Motor neuron (in vitro differentiated cells): ENCODE results near the gene PAXIP1. TPM values are rescaled to one million over a fixed set of nuclear protein-coding genes. Genes with fewer than 3 reads are reported as not detected.
"Not testable (repeated sequence)": the region's sequence is repeated elsewhere in the genome, so short reads cannot be mapped to it uniquely, and the experiment has no call there.

ENCODE experiments used
- ATAC-seq, 8 experiments: fragments of 200-7000 bp; cut with Tn5 transposase; replicated peaks in 6 of 8; 2 replicates each; pipeline ENCODE4 v1.8.0; 2021; ENCODE audit warnings: mild to moderate bottlenecking in 8 of 8, moderate library complexity in 8 of 8
- H3K27ac ChIP-seq, 2 donors: fragments of 250-450 bp; sonication (Bioruptor Pico); 2 replicates each; pipeline ENCODE4 v1.9.0; 2021; ENCODE audit warnings: antibody characterized with exemption in 2 of 2, mild to moderate bottlenecking in 2 of 2, moderate library complexity in 1 of 2
- H3K4me1 ChIP-seq, 2 donors: fragments of 250-450 bp; sonication (Bioruptor Pico); replicated peaks in 1 of 2; 2 replicates each; pipeline ENCODE4 v1.6.1; 2021; ENCODE audit warnings: antibody characterized with exemption in 2 of 2, mild to moderate bottlenecking in 2 of 2, moderate library complexity in 1 of 2
- H3K4me3 ChIP-seq, 5 donors: fragments of 250-450 bp; sonication (Bioruptor Pico); 2 replicates each; pipeline ENCODE4 v1.9.0; 2021; ENCODE audit warnings: antibody characterized with exemption in 5 of 5, mild to moderate bottlenecking in 5 of 5, moderate library complexity in 4 of 5
- WGBS, 10 experiments: fragments of 450-650 bp; shearing (Covaris generic); methylation state at CpG; one replicate each; pipeline ENCODE4 v1.0.0; 2022; 5-methylcytosine and 5-hydroxymethylcytosine counted together
- in situ Hi-C, 9 experiments: fragments of 400-800 bp; cut with MboI; loops; one replicate each; pipeline ENCODE4 v1.15.0; 2021; ENCODE audit warnings: low sequenced_read_pairs in 9 of 9, low pct_unique_long_range_greater_than_20kb in 2 of 9; ENCODE audit not compliant: unreplicated experiment in 9 of 9
- total RNA-seq, 8 experiments: library from RNA; unstranded; fragments of 300-600 nt; gene quantifications; 2 replicates each; pipeline versions ENCODE4 v1.2.3 to v1.2.4, GENCODE V29; 2022

Gene PAXIP1
- total RNA-seq, 8 experiments from 2014 or later = 4.9 to 30.6 (median 8.7) TPM

DNA sequence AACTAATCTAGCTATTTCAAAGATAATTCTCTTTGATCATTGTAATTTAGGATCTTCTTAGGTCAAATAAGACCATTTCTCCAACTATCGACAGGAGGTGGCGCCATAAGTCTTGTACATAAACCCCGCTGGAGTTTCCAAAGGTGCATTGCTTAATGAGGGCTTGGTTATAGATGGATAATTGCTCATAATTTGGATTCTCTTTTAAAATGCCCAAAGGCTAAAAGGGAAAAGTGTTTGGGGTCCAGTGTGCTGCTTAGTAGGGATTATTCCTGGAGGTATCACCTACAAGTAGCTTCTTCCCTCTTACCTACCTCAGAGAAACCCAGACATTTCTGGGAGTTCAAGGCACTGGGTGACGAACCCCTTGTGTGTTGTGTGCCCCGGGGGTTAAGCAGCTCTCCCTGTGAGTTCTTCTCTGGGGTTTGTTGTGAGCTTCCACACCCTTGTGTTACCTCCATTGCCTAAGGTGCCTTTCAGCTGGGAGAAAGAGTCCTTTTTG, 75.2 kb downstream of the PAXIP1 start:
- Histone ChIP-seq H3K4me3 (no peak overlapping the region), H3K27ac (no peak overlapping the region), H3K4me1 (no peaks in the 10 kb centered on the region)
- peak in 6 of 8 experiments; percentile 31 to 61 (median 47) for ATAC-seq
- in situ Hi-C loops = loop anchor here in 2 of 9 experiments (10.0 to 25.0 kb wide), 2 partner anchors 417 to 835 kb away; no protein-coding TSS in a partner anchor
- WGBS, 10 experiments = 0 to 37% (median 13%) methylated on average over 2 to 5 of the region's 5 CpGs

GRCh38 chr7:154922472-154922871, 80.5 kb downstream of the PAXIP1 start:
- in situ Hi-C loops = loop anchor here in 5 of 9 experiments (10.0 to 25.0 kb wide), 4 partner anchors 265 to 440 kb away; no protein-coding TSS in a partner anchor
- H3K27ac ChIP-seq, ATAC-seq, H3K4me1 ChIP-seq, H3K4me3 ChIP-seq: not testable (repeated sequence)
- WGBS, 10 experiments = 0 to 60% (median 36%) methylated on average over 1 to 2 of the region's 2 CpGs; no CpG with 5 or more reads in 3 of the 10 experiments

- no peak overlapping the region for H3K27ac ChIP-seq
- H3K4me3 ChIP-seq = no peak overlapping the region
- 17 to 82% (median 59%) methylated on average over 2 to 7 of the region's 11 CpGs for WGBS, 10 experiments
- H3K4me1 ChIP-seq = no peaks in the 10 kb centered on the region
- in situ Hi-C loops = loop anchor here in 5 of 9 experiments (10.0 to 25.0 kb wide), 4 partner anchors 268 to 443 kb away; no protein-coding TSS in a partner anchor
- peak in 2 of 8 experiments; percentile 73 to 75 for ATAC-seq
Observed at GRCh38 chr7:154919344-154920225, 83.3 kb downstream of the PAXIP1 start.

DNA sequence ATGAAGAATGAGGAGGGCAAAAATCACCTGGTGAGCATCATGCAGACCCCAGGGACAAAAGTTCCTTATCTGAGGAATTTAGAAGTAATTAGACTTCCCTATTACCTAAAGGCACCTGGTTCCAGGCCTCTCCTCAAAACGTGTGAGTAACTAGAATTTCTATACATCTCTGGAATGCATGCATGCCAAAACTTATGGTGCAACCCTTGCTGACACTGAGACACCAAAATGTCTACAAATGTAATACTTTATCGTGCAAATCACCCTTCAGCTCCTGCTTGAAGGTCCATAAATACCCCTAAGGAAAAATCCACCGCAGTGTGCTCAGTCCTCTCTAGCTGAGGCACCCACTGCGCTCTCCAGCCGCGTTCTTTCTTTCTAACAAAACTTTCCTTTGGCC, 84.2 kb downstream of the PAXIP1 start:
- H3K27ac ChIP-seq = no peak overlapping the region
- H3K4me1 ChIP-seq = no peaks in the 10 kb centered on the region
- WGBS, 10 experiments = 0 to 94% (median 74%) methylated on average over 1 to 6 of the region's 6 CpGs; no CpG with 5 or more reads in 1 of the 10 experiments
- in situ Hi-C loops = loop anchor here in 4 of 9 experiments (25.0 kb wide), 3 partner anchors 269 to 444 kb away; no protein-coding TSS in a partner anchor
- no peak for ATAC-seq
- no peak overlapping the region for H3K4me3 ChIP-seq

DNA sequence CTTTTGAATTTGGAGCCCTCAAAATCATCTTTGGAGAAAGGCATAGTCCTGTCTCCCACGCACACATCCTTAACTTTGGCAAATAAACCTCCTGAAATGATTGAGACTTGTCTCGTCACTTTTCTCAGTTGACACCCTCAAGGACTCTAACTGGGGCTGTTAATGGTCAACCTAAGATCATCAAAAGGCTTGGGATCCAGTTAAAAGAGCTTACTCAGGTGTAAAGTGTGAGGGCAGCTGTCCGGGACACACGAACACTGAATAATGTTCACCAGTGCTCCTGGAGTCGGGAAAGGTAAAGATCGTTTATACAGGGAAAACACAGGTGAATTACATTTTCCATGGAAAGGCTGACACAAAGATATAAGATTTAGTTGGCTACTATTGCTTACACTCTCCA, 84.7 kb downstream of the PAXIP1 start:
- in situ Hi-C loops = loop anchor here in 4 of 9 experiments (25.0 kb wide), 3 partner anchors 269 to 444 kb away; no protein-coding TSS in a partner anchor

DNA sequence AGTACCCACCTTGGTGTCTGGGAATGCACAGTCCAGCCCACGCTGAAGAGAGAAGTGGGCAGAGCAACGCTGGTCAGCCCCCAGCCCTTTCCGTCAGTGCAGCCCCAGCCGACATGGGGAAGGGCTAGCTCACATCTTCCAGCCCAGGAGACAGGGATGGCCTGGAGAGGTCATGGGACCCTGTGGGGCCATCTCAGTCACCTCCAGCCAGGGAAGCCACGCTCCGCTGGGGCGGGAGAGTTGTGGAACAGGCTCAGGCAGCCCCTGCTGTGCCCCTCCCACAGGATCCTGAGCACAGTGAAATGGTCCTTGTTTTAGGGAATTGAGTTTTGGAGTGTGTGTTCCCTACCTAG, 85.1 kb downstream of the PAXIP1 start:
- H3K4me1 ChIP-seq = no peaks in the 10 kb centered on the region
- in situ Hi-C loops = loop anchor here in 4 of 9 experiments (25.0 kb wide), 3 partner anchors 270 to 445 kb away; no protein-coding TSS in a partner anchor
- WGBS, 10 experiments = 83 to 89% methylated on average over 5 of the region's 7 CpGs; no CpG with 5 or more reads in 8 of the 10 experiments
- H3K27ac ChIP-seq = no peak overlapping the region
- H3K4me3 ChIP-seq = no peak overlapping the region
- ATAC-seq = no peak

More for the DNA sequence above, 84.7 kb downstream of the PAXIP1 start:
- Histone ChIP-seq H3K27ac (no peak overlapping the region), H3K4me1 (no peaks in the 10 kb centered on the region), H3K4me3 (no peak overlapping the region)
- ATAC-seq = no peak
- 40 to 89% (median 78%) methylated on average over 1 to 6 of the region's 6 CpGs; no CpG with 5 or more reads in 1 of the 10 experiments for WGBS, 10 experiments

DNA sequence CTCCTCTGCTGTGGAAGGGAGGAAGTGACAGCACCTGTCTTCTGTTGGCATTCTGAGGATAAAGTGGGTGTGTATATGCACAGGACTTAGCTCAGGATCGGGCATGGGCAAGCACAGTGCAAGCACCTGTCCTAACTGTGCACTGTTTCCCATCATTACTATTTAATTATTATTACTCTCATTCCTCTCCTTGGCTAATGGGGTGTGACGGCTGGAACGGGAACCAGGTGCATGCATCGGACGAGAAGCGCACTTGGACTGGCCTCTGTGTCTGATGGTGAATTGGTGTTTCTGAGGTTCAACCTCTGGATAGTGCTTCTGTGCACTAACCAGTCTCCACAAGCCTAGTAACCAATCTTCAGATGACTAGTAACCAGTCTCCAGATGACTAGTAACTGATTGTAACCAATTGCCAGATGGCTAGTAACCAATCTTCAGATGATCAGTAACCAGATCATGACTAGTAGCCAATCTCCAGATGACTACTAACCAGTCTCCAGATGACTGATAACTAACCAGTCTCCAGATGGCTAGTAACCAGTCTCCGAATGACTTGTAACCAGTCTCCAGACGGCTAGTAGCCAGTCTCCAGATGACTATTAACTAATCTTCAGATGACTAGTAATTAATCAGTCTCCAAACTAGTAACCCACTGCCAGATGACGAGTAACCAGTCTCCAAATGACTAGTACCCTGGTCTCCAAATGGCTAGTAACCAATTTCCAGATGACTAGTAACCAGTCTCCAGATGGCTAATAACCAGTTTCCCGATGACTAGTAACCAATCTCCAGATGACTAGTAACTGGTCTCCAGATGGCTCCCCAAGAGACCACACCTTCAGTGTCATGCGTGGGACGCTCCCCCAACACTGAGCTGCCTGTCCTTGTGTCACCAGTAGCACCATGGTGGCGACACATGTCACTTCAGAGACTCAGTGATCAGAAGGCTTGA, 85.8 kb downstream of the PAXIP1 start:
- H3K4me3 ChIP-seq = no peak overlapping the region
- no peak overlapping the region for H3K27ac ChIP-seq
- ATAC-seq = no peak
- in situ Hi-C loops = loop anchor here in 4 of 9 experiments (25.0 kb wide), 3 partner anchors 270 to 445 kb away; no protein-coding TSS in a partner anchor
- 56 to 96% (median 79%) methylated on average over 1 to 11 of the region's 13 CpGs; no CpG with 5 or more reads in 1 of the 10 experiments for WGBS, 10 experiments
- no peaks in the 10 kb centered on the region for H3K4me1 ChIP-seq

DNA sequence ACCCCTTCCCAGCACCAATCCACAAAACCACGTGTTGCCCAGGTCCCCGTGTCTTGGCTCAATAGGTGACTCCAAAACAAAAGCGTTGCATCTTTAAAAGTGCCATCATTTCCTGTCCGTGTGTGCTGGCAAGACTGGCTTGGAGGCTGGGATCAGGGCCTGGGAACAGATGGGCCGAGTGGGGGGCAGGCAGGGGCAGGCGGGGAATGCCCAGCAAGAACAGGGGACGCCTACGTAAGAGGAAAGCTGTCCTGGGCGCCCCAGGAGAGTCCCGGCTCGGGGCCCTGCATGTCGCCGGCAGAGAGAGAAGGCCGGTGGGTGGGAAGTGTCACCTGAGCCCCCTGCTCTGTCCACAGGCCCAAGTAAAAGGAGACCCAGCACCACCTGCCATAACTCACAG, 86.5 kb downstream of the PAXIP1 start:
- WGBS, 10 experiments = 70 to 80% (median 80%) methylated on average over 1 to 4 of the region's 14 CpGs; no CpG with 5 or more reads in 5 of the 10 experiments
- no peak for ATAC-seq
- Histone ChIP-seq H3K4me3 (no peak overlapping the region), H3K4me1 (no peaks in the 10 kb centered on the region), H3K27ac (no peak overlapping the region)
- in situ Hi-C loops = loop anchor here in 4 of 9 experiments (25.0 kb wide), 3 partner anchors 271 to 446 kb away; no protein-coding TSS in a partner anchor

DNA sequence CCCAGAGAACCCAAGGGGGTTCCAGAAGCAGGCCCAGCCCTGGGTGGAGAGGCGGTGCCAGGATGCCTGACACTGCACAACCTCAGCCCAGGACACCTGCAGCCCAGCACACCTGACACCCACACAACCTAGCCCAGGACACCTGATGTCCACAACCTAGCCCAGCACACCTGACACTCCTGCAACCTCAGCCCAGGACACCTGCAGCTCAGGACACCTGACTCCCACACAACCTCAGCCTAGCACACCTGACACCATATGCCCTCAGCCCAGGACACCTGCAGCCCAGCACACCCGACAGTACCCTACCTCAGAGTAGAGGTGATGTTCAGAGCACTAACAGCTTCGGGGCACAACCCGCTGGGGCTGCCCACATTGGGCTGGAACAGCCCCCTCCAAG, 87.3 kb downstream of the PAXIP1 start:
- in situ Hi-C loops = loop anchor here in 4 of 9 experiments (25.0 kb wide), 3 partner anchors 272 to 447 kb away; no protein-coding TSS in a partner anchor
- Histone ChIP-seq H3K27ac (no peak overlapping the region), H3K4me1 (no peaks in the 10 kb centered on the region), H3K4me3 (no peak overlapping the region)
- ATAC-seq = no peak
- WGBS, 10 experiments = 52 to 88% (median 70%) methylated on average over 1 to 2 of the region's 4 CpGs; no CpG with 5 or more reads in 6 of the 10 experiments

DNA sequence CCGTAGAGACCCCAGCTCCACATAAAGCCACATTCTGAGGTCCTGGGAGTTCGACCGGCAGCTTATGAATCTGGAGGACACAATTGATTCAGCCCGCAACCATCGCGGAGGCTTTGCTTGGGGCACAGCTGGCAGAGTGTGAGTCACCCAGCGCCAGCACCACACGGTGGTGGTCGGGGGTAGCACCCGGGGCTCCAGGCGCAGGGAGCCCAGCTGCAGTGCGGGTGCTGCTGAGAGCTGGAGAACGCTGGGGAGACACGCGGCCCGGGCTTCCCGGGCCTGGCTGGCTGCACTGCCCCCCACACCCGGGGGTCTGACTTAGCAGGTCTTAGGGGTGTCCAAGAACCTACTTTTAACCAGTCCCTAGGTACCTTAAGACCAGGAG, 87.9 kb downstream of the PAXIP1 start:
- in situ Hi-C loops = loop anchor here in 4 of 9 experiments (25.0 kb wide), 3 partner anchors 272 to 447 kb away; no protein-coding TSS in a partner anchor
- 89% methylated on average over 3 of the region's 18 CpGs; no CpG with 5 or more reads in 9 of the 10 experiments for WGBS, 10 experiments
- Histone ChIP-seq H3K4me3 (no peak overlapping the region), H3K4me1 (no peaks in the 10 kb centered on the region), H3K27ac (no peak overlapping the region)
- no peak for ATAC-seq

DNA sequence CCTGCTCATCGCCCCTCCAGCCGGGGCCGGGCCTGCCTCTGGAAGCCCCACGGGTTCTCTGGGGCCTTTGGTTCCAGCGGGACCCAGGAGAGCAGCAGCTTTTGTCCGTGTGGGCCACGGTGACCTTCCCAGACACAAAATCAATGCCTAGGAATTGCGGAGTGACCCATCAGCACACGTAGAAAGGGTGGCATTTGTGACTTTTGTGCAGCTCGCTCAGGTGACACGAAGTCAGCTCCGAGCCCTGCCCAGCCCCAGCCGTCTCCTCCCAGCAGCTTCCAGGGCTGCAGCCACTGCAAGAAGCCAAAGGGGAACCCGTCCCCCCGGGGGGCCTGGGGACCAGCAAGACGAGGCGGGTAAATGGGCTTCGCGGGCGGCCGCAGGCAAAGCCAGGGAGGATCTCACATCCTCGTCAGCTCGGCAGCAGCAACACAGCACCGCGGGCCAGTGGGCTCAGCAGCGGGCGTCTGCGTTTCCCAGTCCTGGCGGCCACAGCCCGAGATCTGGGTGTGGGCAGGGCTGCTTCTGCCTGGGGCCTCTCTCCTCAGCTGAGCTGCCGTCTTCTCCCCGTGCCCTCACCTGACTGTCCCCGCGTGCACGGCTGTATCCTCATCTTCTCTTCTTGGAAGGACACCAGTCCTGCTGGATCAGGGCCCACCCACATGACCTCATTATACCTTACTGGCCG, 88.5 kb downstream of the PAXIP1 start:
- no peak overlapping the region for H3K27ac ChIP-seq
- no peaks in the 10 kb centered on the region for H3K4me1 ChIP-seq
- ATAC-seq = peak in 1 of 8 experiments; percentile 15
- in situ Hi-C loops = loop anchor here in 4 of 9 experiments (25.0 kb wide), 3 partner anchors 273 to 448 kb away; no protein-coding TSS in a partner anchor
- WGBS, 10 experiments = 39 to 100% (median 84%) methylated on average over 1 to 9 of the region's 36 CpGs; no CpG with 5 or more reads in 4 of the 10 experiments
- H3K4me3 ChIP-seq = no peak overlapping the region
